ENCODE measurements around the gene NOC2L. TPM values are rescaled to one million over a fixed set of nuclear protein-coding genes. Genes with fewer than 3 reads are reported as not detected.
A peak's percentile ranks its signal among the peaks of the same experiment; 100 is the strongest.

NOC2L gene
- total and polyA plus RNA-seq, 9 donors, result 17.8 to 55.2 (median 41.4) TPM

DNA sequence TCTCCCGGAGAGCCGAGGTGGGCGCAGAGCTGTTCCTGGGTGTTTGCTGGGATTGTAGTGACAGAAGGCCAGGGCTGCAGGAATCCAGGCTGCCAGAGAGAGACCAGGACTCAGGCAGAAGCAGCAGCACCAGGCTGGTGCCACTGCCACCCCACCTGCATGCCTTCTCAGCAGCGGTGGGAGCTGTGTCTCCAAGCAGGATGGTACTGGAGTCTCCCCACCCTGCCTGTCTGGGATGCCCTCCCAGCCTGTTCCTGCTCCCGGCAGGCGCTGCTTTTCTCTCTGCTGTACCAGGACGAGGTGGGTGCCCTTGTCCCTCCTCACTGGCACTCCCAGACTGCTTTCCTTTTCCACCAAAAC lies 45.3 kb upstream of the NOC2L start:
- WGBS, 3 donors, result 59 to 73% (median 62%) methylated on average over 7 of the region's 7 CpGs
- Histone ChIP-seq H3K9me3 (no peaks in the 10 kb centered on the region), H3K27me3 (peaks cover 2% of the 10 kb centered on the region), H3K4me1 (ENCODE audit: insufficient read depth) (peaks cover 3% of the 10 kb centered on the region), H3K4me3 (no peak overlapping the region), H3K27ac (no peak overlapping the region), H3K36me3 (no peaks in the 10 kb centered on the region)
- DNase-seq, result no peak
- intact Hi-C loops (cut with DNase I), result no loop called here
- TF ChIP-seq, protein P1, sequence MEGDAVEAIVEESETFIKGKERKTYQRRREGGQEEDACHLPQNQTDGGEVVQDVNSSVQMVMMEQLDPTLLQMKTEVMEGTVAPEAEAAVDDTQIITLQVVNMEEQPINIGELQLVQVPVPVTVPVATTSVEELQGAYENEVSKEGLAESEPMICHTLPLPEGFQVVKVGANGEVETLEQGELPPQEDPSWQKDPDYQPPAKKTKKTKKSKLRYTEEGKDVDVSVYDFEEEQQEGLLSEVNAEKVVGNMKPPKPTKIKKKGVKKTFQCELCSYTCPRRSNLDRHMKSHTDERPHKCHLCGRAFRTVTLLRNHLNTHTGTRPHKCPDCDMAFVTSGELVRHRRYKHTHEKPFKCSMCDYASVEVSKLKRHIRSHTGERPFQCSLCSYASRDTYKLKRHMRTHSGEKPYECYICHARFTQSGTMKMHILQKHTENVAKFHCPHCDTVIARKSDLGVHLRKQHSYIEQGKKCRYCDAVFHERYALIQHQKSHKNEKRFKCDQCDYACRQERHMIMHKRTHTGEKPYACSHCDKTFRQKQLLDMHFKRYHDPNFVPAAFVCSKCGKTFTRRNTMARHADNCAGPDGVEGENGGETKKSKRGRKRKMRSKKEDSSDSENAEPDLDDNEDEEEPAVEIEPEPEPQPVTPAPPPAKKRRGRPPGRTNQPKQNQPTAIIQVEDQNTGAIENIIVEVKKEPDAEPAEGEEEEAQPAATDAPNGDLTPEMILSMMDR (IDR thresholded peaks at IDR 0.05), result no peak
- TF ChIP-seq POLR2A (IDR thresholded peaks at IDR 0.05) (no peak), EP300 (IDR thresholded peaks at IDR 0.05) (no peak)

DNA sequence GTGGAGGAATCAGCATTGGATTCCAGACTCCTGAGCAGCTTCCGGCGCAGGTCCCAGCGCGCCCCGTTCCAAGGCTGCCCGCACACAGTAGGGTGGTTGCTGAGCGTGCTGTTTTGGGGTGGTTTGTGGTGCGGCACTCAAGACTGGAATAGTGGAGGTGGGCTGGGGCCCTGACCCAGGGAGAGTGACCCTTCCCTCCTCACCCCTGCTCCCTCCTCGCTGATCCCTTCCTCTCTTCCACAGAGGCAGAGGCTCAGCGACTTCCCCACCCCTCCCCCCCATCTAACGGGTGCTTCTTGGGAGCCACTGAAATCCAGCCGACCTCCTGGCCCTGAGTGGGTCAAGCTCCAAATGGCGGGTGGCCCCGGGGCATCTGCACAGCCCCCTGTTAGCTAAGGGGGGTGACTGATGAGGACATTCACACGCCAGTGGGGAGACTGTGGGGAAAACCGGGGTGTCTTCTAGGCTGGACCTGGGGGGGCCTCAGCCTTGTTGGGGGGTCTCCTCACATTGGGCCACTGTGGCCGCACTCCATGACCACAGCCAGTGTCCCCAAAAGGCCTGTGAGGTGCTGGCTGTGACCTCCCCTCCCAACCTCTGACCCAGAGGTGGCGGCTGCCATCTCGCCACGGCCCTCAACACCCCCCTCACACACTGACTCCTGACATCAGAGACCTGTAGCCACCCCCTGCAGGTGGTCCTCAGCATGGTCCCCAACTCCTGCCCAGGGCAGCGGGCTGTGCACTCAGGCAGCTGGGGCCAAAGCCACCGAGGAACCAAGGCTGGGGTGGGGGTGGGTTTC lies 44.8 kb upstream of the NOC2L start:
- Histone ChIP-seq H3K27me3 (peaks cover 2% of the 10 kb centered on the region), H3K9me3 (no peaks in the 10 kb centered on the region), H3K4me1 (ENCODE audit: insufficient read depth) (peaks cover 6% of the 10 kb centered on the region), H3K36me3 (no peaks in the 10 kb centered on the region), H3K4me3 (no peak overlapping the region), H3K27ac (no peak overlapping the region)
- TF ChIP-seq EP300 (IDR thresholded peaks at IDR 0.05), result no peak
- no peak for TF ChIP-seq POLR2A (IDR thresholded peaks at IDR 0.05)
- TF ChIP-seq, protein P1 (IDR thresholded peaks at IDR 0.05), result no peak
- WGBS, 3 donors, result 83 to 87% (median 85%) methylated on average over 20 to 22 of the region's 22 CpGs
- intact Hi-C loops (cut with DNase I), result no loop called here
- DNase-seq, result peak in 1 of 5 donors; percentile 31

DNA sequence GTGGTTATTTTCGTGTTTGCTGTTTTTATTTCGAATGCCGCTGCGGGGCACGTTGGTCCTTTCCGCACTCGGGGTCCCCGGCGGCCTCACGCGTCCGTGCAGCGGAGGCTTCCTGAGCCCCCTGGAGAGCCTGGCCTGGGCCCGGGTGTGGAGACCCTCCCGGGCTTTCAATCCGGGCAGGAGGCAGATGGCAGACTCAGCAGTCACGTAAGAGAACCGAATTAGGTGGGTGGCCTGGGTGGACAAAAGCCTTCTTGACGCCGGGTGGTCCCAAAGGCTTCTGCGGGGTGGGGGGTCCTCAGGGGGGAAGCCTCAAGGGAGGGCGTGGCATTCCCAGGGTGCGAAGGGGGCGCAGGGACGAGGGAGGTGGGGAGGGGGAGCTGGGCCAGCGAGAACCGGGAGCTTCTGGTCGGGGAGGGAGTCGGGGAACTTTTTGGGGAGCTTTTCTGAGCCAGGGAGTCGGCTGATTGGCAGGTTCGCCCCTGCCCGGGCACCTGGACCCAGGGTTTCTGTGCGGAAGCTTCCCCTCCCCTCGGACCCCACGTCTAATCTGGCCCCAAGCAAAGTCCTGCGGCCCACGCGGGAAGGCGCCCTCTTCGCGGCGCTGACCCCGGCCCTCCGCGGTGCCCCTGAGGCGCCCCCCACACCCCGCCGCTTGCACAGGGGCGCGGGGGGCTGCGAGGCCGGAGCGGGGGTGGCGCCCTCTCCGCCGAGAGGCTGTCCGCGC lies 42.2 kb upstream of the NOC2L start:
- no peak for TF ChIP-seq POLR2A (IDR thresholded peaks at IDR 0.05)
- no peak for TF ChIP-seq EP300 (IDR thresholded peaks at IDR 0.05)
- TF ChIP-seq, protein P1 (IDR thresholded peaks at IDR 0.05), result no peak
- Histone ChIP-seq H3K4me3 (peak overlapping the region; percentile 64), H3K27me3 (peaks cover 11% of the 10 kb centered on the region), H3K4me1 (ENCODE audit: insufficient read depth) (peaks cover 9% of the 10 kb centered on the region), H3K27ac (peak overlapping the region; percentile 10 to 52), H3K36me3 (no peaks in the 10 kb centered on the region), H3K9me3 (no peaks in the 10 kb centered on the region)
- intact Hi-C loops (cut with DNase I), result no loop called here
- DNase-seq, result peak in 3 of 5 donors; percentile 30 to 36 (median 32)
- WGBS, 3 donors, result 0 to 2% (median 1%) methylated on average over 30 to 58 of the region's 58 CpGs

DNA sequence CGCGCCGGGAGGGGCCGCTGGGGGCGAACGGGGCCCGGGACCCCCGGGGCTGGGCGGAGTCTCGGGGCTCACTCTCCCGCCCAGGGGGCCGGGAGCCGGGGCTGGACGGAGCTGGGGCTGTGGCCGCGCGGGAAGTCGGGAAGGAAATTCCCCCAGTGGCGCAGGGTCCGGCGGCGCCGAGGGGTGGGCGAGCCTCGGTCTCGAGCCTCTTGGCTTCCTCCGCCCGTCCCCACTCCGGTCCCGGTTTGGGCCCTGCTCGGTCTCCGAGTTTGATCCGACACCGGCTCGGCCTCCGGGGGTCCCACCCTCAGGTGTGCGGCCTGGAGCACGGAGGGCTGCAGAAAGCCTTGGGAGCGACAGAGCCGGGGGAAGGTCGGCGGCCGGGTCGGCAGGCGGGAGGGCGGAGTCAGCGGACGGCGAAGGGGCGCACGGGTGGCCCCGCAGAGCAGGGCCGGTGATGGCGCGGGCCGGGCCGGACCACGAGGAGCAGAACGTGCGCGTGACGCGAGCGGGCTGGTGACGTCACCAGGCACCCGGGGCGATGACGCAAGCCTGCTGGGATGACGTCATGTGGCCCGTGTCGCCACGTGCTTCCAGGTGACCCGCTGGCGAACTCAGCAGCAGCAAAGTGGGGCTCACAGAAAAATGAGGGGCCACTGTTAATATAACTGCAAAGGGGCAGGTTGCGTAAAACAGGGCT lies 41.5 kb upstream of the NOC2L start:
- peaks cover 11% of the 10 kb centered on the region for H3K27me3 ChIP-seq
- H3K4me1 ChIP-seq (ENCODE audit: insufficient read depth), result peaks cover 9% of the 10 kb centered on the region
- H3K4me3 ChIP-seq, result peak overlapping the region; percentile 64
- DNase-seq, result peak in 4 of 5 donors; percentile 64 to 86 (median 78)
- H3K36me3 ChIP-seq, result no peaks in the 10 kb centered on the region
- H3K9me3 ChIP-seq, result no peaks in the 10 kb centered on the region
- WGBS, 3 donors, result 0 to 1% (median 0%) methylated on average over 48 to 75 of the region's 75 CpGs
- TF ChIP-seq, protein P1 (IDR thresholded peaks at IDR 0.05), result peak in 1 of 3 donors; percentile 16
- TF ChIP-seq EP300 (IDR thresholded peaks at IDR 0.05) (peak; percentile 41), POLR2A (IDR thresholded peaks at IDR 0.05) (peak; percentile 10)
- intact Hi-C loops (cut with DNase I), result no loop called here
- peak overlapping the region; percentile 52 to 53 for H3K27ac ChIP-seq

Measured in ovary (tissue), 9 donors.